GM12872 (cell line): ENCODE results near the gene GPR180.

Experiments
- TF ChIP-seq, protein P1 (sequence below): IDR thresholded peaks from 3 replicates; pipeline ENCODE4 v1.5.1; 2011; ENCODE audit warnings: low read depth, mild to moderate bottlenecking, low read length, moderate library complexity; ENCODE audit not compliant: insufficient read depth

Gene GPR180

DNA sequence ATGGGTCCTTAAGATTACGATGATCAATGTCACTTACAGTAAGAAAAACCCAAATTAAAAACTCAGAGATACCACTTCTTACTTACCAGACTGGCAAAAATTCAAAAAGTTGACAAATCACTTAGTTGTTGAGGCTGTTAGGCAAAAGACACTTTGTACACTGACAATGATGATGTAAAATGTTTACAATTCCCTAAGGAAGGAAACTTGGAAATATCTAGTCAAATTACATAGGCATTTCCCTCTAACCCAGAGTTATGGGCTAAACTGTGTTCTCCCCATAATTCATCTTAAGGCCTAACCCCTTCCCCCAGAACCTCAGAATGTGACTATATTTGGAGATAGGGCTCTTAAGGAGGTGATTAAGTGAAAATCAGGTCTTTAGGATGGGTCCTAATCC lies 17.7 kb upstream of the GPR180 start:
- TF ChIP-seq, protein P1, sequence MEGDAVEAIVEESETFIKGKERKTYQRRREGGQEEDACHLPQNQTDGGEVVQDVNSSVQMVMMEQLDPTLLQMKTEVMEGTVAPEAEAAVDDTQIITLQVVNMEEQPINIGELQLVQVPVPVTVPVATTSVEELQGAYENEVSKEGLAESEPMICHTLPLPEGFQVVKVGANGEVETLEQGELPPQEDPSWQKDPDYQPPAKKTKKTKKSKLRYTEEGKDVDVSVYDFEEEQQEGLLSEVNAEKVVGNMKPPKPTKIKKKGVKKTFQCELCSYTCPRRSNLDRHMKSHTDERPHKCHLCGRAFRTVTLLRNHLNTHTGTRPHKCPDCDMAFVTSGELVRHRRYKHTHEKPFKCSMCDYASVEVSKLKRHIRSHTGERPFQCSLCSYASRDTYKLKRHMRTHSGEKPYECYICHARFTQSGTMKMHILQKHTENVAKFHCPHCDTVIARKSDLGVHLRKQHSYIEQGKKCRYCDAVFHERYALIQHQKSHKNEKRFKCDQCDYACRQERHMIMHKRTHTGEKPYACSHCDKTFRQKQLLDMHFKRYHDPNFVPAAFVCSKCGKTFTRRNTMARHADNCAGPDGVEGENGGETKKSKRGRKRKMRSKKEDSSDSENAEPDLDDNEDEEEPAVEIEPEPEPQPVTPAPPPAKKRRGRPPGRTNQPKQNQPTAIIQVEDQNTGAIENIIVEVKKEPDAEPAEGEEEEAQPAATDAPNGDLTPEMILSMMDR: no peak

DNA sequence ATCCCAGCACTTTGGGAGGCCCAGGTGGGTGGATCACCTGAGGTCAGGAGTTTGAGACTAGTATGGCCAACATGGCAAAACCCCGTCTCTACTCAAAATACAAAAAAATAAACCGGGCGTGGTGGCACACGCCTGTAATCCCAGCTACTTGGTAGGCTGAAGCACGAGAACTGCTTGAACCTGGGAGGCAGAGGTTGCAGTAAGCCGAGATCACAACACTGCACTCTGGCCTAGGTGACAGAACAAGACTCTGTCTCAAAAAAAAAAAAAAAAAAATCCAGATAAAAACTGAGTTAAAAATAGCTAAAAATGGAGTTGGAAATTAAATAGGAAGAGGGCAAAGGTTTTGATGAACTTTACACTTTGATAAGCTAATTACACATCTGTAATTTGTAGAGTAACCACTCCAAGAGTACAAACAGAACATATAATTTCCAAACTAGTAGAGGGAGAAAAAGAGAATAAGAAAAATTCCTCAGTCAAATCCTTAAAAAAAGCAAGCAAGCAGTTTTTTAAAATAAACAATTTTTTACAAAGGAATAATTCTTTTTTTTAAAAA lies 16.0 kb upstream of the GPR180 start:
- TF ChIP-seq, protein P1: no peak

DNA sequence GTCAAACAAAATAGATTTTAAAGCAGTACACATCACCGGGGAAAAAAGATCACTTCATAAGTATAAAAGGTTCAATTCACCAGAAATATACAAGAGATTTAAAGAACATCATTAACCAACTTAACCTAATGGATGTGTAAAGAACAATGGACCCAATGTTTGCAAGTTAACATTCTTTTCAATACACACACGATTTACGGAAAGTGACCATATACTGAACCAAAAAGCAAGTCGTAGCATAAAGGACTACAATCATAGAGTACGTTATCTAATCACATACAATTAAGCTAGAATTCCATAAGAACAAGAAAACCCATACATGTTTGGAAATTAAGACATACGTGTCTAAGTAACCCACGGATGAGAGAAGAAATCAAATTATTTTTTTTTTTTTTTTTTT lies 15.3 kb upstream of the GPR180 start:
- TF ChIP-seq, protein P1: no peak

DNA sequence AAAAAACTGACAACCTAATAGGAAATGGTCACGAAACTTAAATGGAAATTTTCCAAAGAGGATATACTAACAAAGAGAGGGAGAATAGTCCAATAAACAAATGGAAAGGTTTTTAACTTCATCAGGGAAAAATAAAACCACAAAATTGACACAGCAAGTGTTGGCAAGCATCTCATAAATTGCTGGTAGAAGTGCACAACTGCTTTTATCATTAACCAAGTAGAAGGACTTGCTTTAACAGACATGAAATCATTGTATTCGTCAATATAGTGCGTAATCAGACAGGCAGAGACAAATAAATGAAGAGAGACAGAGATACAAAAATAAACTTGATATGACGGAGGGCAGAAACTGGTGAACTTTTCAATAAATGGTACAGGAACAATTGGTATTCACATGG lies 13.1 kb upstream of the GPR180 start:
- TF ChIP-seq, protein P1: no peak

DNA sequence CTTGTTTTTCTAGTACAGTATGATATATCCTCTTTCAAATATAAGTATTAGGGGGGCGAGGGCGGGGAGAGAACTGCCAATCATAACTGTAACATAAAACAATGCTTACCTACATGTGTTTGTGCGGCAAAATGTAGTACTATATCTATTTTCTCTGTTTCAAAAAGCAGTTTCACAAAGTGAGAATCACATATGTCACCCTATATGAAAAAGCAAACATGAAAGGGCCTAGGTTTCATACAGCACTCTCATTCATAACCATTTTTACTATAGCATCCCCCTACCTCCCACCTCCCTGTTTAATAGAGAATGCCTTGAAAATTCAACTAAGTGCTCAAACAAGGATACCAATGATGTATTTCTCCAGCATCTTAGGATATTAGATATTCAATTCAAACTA lies 10.9 kb upstream of the GPR180 start:
- TF ChIP-seq, protein P1: no peak

- TF ChIP-seq, protein P1: no peak
Observed at GRCh38 chr13:94595001-94595949, 6.4 kb upstream of the GPR180 start.

DNA sequence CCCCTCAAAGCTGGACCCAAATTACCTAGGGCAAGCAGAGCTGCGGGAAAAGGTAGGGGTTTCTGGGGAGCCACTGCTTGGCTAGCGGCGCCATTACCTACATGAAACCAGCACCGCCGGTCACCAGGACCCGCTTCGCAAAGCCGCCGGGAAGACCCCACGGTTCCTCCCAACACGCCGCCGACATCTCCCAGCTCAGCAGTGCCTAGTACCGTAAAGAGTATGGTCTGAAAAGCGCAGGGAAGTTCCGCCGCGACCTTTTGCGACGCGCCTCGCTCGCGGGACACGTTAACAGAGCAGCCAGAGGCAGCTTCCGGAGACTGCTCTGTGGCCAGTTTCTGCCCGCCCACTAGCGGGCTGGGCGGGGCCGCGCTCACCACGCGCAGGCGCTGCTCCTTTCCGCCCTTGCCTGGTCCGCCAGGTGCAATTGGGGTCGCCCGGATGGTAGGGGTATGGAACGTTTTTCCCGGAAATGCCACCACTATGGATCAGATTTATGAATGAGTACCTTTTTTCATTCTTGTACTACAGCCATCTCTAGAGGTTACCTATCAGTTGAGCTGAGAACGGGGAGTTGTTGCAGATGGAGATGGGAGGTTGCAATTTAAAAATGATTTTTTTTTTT lies 5.6 kb upstream of the GPR180 start, which contains the start of gene TGDS:
TGDS (minus strand) TSS at position 203 of the 625 bp plus-strand sequence; CDS start at position 187, 16 bp downstream.
- TF ChIP-seq, protein P1: no peak
